NOMO-1 treated with dmso at 0.1 percent for 144 hours (cell line): ENCODE data around the gene PDE2A.

ENCODE experiments used
- DNase-seq: peaks from one replicate; lab custom pipeline; 2025; ENCODE audit not compliant: unreplicated experiment; lab: John Stamatoyannopoulos, UW

Gene PDE2A

DNA sequence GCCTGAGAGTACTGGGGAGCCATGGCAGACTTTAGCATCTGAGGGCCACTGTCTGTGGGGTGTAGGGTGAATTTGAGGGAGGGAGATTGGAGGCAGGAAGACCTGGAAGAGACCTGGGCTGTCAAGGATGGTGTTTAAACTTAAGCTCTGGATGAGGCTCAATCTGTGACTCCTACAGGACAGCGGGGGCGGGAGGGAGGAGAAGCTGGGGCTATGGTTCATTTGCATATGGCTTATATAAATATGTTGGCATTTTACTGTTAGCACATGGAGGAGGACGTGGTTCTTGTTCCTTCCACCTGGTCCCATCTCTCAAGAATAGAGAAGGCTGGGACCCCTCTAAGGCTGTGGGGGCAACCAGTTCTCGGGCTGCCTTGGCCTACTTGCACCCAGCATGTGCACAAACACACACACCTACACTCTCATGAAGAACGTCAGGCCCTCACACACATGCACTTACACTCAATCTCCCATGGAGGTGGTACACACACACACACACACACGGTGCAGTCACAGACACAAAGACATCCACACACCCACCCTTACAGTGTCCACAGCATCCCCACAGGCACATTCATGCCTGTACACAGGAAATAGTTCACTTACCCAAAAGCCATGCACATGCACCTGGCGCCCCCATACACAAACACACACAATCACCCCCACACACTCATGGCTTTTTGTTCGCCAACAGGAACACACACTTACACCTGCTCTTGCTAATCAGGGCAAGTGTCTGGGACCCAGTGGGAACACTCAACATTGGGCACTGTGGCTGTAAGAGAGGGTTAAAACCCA is 81.3 kb downstream of the PDE2A start:
- DNase-seq = no peak

DNA sequence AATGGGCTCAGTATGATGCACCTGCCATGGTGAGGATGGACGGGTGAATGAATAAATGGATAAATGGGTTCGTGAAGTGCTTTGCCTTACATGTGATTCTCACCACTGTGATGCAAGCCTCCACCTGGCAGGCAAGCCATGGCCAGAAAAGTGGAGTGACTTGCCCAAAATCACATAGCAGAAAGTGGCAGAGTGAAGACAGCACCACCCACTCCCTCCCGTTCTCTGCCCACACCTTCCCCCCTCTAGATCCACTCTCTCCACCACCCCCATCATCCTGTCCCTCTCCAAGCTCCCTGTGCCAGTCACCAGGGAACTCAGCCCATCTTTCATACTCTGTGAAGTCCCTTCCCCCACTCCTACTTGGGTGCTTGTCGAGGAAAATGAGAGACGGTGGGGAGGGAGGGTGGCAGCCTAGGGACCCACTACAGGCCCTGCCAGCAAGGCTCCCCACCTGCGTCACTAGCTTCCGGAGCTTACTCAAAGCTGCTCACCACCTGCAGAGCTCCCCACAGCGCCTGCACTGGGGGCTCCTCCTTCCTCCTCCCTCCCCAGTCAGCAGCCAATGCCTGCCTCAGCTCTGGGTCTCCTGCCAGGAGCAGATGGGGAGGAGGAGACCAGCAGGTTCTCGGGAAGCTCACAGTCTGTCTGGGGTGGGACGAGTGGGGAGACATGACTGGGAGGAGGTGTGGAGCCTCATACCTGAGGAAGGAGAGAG is 82.3 kb downstream of the PDE2A start:
- DNase-seq = no peak

DNA sequence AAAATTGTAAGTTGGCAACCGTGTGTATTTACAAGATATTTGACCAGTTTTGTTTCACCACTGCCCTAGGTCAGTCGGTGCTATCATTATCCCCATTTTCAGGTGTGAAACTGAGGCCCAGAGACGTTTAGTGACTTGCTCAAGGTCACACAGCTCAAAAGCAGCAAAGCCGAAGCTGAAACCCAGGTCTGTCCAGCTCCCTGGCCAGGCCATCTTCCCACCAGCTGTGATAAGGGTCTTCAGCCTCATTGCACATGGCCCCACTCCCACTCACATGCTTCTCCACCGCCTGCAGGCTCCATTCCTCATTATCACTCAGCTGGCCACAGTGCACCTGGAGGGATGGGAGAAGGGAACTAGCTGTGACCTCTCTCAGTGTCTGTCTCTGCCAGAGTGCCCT is 83.2 kb downstream of the PDE2A start:
- no peak for DNase-seq

DNA sequence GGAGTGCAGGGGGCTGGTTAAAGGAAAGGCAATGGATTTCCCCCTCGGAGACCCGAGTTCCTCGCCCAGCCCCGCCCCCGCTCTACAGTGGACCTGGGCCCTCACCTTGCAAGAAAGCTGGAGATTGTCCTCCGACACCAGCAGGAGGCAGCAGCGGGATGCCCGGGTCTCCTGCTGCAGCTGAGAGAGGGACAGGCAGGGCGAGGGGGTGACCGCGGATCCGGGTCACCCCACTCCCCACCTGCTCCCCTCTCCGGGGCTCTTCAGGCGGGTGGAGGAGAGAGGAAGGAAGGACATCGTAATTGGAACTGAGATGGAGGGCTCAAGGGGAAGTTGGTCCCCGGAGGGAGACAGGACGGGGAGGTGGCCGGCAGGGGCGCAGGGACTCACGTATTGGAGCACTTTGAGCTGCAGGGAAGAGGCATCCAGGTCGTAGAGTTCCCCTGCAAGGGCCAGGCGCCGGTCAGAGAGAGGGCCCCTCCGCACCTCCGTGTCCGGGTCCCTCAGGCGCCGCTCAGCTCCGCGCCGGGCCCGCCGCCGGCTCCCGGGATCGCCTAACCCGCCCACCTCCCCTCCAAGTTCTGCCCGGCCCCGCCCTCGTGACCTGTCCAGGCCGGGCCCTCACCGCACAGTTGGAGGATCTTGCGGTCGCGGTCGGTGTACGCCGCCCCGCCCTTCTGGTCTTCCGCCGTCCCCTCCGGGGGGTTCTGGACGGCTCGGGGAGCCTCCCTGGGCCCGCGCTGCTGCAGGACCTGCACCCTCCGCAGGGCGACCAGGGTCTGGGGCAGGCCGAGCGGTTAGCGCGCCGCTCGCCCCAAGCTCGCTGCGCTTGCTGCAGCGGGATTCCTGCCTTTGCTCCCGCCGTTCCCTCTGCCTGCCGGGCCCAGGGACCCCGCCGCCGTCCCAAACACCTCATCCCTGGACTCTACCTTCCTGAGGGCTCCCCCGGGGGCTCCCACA is 84.1 kb downstream of the PDE2A start:
- DNase-seq = no peak

DNA sequence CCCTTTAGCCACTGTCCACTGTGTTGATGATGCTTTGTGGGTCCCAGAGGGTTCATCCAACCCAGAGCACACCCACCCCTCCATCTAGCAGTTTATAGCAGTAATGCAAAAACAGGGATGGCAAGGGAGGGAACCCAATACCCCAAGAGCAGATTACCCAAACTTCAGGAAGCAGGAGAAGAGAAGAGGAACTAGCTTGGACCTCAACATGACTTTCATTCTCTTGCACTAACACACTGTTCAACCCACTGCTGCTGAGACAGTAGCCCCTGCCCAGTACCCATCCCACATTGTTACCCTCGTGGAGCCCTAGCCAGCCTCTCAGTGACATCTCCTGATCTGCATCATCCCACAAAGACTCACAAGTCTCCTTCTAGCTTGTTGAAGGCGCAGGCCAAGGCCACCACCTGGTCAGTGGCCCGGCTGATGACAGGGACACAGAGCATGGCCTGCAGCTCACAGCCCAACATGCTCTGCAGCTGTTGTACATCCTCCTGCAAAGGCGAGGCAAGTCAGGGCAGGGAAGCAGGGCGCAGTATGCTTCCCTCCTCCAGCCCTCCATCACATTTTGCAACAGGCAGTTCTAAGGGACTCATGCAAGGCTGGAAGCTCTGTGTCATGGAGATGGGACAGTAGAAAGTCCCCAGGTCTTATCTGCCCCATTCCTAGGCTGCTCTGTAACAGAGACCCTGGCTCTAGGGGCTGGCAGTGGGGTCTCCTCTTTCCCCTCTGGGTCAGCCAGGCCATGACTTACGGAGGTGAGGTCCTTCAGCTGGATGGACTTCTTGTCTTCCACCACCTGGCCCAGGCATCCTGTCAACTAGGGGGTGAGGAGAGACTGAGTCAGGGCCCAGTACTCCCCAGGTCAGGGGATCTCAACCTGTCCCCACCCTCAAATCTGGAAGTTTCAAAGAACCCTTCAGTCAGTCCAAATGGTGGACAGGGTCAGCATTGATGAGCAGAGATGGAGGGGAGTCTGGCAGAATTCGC is 85.5 kb downstream of the PDE2A start:
- no peak for DNase-seq

DNA sequence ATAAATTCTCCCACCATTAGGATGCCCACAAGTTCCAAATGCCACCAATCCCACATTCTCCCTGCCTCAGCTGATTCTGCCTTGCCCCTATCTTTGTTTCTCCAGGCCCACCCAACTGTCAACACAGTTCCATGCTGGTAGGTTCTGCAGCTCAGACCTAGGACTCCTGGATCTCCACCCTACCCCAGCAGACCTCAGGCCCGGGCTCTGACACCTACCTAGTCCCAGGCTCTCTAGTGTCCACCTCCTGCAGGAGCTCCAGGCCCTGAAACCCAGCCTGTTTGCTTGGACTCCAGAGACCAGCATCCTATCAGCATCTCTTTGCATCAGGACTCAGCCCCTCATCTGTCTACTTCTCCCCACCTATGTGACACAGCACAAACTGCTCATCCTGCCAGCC is 86.5 kb downstream of the PDE2A start:
- no peak for DNase-seq

DNA sequence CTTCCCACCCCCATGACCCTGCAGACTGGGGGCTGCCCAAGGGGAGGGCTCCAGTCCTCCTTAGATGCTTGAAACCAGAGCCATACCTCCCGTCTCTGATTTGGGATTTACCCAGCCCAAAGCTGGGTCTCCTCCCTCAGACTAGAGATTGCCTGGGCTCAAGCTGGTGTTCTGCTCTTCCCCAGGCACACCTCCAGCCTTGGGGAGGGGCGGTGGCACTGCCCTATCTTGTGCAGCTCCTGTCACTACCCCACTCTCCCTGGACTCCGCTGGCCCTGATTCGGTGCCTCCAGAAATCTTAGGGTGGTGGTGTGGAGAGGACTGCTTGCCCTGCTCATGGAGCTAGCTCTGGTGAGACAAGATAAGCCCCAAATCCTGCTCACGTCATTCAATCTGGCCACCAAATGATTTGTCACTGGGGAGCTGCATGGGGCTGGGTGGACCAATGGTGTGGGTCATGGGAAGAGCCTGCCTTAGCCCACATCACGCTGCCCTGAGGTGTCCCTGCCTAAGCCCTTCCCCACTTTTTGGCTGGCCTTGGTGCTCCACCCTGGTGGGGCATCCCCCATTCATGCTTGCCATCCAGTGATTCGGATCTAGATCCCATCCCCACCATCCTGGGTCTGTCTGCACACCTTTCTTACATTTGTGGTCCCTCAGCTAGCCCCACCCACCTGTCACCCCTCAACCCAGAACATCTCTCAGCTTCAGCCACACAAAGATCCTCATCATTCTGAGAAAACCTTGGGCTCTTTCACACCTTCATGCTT is 87.7 kb downstream of the PDE2A start:
- DNase-seq = no peak

DNA sequence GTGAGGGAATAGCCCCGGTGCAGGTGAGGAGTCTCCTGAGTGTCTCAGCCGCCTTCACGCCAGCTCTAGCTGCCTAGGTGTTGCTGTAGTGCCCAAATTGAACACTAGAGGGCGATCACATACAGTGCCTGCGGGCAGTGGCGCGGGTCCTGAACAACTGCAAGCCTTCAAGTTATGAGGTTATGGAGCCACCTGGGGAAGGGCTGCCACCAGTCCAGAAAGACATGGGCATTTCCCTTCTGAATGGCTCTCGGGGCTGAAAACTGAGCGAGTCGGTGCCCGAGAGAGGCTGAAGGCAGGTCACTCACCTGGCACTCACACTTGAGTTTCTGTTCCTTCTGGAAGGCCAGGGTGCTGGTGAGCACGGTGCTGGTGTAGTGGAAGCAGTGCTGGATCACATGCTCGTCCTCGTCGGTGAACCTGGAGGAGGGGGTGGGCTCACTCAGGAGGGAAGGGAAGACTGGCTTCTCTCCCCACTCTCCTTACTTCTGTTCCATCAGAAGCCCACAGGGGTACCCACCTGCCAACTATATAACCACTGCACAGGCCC is 88.4 kb downstream of the PDE2A start:
- peak; percentile 43 for DNase-seq

DNA sequence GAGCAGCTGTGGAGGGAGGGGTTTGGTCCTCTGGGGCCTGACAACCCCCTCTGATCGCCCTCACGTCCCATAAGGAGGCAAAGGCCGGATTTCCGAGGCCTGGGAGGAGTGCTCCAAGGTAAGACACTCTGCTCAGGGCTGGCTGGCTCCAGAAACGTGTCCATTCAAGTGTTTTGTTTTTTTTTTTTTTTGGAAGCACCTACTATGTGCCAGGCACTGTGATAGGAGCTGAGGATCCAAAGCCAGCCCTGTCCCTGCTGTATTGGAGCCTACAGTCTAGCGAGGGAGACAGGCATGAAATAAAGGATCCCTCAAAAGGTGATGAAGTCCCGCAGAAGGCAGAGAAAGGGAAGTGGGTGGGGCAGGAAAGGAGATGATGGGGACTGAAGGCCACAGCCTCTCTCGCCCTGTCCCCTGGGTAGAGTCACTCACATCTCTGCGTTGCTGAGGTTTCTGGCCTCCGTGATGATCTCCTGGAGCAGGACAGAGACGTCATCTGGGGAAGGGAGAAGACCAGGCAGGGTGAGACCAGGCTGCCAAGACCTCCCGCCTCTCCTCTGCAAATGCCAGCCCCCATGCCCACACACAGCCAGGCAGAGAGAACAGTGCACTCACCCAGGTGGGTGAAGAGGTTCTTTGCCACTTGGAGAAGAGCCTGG is 89.2 kb downstream of the PDE2A start:
- no peak for DNase-seq

DNA sequence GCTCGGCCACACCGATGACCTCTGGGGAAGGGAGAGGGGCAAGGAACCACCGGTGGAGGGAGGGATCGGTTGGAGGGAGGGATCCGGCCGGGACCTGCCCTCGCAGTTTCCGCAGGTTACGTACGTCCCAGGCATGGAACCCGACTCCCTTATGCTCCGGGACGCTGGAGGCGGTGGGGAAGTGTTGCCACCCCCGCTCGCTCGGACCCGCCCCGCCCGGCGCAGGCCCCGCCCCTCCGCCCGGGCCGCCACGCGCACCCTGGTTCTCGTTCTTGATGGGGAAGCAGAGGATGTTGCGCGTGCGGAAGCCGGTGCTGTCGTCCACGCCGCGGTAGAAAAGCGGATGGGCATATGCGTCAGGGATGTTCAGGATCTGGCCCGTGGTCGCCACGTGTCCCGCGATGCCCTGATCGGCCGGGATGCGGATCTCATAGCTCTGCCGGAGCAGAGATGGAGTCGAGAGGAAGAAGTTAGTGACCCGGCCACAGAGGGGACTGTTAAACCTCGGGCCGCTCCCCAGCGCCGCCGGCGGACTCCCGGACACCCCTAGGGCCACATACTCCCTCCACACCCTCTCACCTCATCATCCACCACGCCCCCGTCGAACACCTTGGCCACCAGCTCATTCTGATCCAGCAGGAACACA is 89.8 kb downstream of the PDE2A start:
- no peak for DNase-seq

DNA sequence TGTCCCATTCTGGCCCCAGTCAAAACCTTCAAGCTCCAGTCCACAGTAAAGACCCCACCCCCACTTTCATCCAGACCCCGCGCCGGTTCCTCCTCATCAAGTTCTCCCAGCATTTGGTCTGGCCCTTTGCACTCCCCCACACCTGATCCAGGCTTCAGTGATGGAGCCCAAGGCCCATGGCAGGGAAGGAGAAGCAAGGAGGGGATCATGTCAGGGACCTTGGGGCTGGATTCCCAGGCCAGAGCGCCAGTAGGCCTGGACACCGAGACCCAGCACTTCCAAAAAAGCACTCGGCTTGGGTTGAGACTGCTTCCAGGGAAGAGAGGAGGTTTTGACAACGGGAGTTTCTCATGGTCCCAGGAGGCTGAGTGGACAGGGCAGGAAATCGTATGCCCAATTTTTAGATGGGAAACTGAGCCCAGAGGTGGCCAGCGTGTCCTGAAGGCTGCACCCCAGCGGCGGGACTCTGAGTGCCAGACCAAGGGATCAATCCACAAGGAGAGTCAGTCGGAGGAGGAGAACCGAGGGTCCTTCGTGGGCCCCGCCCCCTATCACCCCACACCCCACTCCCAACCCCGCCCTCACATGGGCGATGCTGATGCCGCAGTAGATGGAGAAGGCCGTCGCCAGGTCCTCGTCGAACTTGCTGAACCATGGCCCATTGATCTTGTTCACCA is 90.5 kb downstream of the PDE2A start:
- DNase-seq = no peak

DNA sequence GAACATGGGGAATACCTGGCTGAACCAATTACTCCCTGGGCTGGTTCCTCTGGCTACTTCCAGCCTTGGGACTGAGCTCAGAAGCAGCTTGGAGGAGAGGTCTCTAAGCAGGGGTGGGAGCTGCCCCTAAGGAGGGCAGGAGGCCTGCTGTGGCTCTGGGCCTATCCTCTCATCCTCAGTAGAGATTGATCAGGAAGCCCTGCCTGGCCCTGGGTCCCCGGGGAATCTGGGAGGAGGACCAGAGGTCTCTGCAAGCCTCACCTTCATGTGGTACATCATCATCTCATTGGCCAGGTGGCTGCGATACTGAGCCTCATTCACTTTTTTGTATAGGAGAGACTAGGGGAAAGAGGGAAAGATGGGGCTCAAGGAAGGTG is 91.1 kb downstream of the PDE2A start:
- no peak for DNase-seq

DNA sequence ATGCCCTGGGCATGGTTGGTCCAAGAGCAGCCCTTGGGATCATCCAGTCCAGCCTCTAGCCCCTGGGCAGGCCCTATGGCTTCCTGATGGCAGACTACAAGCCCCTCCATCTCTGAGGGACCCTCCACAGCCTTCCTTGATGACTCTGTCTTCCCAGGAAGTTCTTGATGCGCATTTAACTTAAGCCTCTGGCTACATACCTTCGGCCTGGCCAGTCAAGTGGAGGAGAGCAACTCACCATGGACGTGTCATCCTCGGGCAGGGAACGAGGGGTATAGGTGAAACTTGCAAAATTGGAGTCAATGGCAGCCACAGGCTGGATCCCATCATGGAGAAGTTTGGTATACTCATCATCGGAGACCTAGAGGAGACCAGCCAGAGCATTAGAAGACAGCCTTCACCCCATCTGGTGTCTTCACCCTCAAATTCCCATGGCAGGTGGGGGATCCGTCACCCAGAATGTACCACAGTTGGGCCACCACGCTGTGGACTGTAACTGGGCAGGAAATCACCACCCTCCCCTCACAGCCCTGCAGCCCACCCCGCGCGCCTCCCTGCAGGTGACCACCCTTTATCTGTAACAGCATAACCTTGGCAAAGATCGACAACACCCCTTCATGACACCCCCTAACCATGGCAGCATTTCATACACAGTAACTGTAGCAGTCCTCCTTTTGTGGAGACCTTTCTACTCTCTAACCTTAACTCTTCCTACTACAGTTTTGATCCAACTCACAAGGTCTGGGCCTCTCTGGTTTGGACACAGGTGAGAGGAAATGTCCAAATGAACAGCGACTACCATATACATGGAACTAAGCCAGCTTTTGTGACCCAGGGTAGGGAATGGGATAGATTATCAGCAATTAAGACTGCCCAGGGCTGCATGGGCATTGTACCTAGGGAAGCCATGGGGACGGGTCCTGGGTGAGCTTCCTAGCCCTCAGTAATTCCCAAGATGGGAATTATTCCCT is 91.7 kb downstream of the PDE2A start:
- DNase-seq = no peak

DNA sequence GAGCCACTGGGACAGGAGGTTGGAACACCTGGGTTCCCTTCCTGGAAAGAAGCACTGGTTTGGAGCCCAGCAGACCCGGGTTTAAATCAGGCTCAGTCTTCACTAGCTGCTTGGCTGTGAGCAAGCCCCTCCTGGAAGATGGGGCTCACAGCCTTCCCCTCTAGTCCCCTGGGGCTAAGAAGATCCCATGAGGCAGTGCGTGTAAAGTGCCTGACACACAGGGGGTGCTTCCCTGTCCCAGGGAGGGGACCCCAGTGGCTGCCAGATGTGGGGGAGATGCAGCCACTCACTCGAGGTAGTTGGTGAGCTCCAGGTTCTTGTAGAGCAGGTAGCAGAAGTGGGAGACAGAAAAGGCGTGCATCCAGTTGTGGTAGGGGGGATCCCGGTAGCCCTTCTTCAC is 93.2 kb downstream of the PDE2A start:
- no peak for DNase-seq

DNA sequence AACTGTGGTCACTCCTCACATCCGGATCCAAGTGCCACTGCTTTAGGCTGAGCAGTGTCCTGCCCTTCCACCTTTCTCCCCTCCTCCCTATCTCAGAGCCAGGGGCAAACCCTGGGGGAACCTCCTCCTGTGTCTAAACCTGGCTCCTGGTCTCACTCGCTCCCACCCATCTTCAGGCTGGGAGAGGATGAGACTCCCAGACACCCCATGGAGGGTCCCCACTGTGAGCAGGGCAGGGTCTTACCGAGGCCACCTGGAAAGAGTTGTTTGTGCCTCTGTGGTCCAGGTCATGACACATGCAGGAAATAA is 93.6 kb downstream of the PDE2A start:
- no peak for DNase-seq

DNA sequence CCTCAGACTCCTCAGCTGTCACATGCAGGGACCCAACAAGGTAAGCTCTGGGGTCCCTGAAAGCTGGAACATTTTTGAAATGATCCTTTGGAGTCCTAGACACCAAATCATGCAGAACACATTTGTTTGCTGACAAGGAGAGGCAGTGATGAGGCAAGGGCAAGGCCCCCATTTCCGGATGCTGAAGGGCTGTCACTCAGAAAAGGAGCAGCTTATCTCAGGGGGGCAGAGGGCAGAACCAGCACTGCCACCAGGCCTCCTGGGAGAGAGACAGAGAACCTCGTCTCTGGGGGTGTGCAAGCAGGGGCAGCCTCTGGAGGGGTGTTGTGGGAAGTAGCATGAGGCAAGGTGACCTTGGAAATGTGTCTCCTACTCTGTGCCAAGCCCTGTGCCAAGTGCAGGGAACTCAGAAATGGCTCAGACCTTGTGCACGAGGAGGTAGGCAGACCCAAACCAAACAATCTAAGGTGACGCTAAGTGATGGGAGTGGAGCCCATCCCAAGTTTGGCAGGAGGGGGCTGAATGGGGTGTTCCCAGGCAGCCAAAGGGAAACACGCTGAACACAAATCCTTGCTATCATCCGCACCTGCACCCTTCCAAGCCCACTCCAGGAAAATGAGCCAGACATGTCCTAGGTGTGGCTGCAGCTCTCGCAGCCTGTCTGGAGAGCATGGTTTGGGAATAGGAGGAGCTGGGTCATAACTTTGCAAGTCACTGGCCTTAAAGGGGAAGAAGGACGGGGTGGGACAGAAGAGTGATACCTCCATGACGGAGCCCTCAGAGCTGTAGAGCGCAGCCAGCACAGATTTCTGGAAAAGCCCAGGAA is 94.2 kb downstream of the PDE2A start:
- DNase-seq = no peak
